PFSK-1 (cell line): ENCODE measurements around the gene MGLL.

Experiments
- FOXP2 ChIP-seq: optimal IDR thresholded peaks from 2 replicates; pipeline ENCODE3; 2011; ENCODE audit warnings: borderline replicate concordance, control low read depth, inconsistent platforms; ENCODE audit not compliant: insufficient read depth; ENCODE audit errors: extremely low read length, extremely low read depth
- POLR2AphosphoS5 ChIP-seq: IDR thresholded peaks from 2 replicates; pipeline ENCODE4 v1.6.1; 2012; ENCODE audit warnings: low read depth, mild to moderate bottlenecking, control low read depth, low read length, moderate library complexity

DNA sequence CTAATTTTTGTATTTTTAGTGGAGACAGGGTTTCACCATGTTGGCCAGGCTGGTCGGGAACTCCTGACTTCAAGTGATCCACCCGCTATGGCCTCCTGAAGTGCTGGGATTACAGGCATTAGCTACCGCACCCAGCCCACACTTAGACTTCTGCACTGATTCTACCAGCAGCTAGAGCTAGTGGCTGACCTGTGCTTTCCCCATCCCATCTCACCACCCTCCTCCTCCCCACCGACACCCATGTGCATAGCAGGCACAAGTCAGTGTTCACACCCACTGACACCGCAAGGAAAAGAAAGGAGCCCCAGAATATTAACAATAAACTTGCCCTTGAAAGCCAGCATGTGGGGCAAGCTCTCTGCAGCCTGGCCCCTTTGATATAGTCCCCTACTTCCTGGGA, 160.7 kb downstream of the MGLL start:
- TF ChIP-seq POLR2AphosphoS5 (no peak), FOXP2 (no peak)
